Activated naive CD8-positive, alpha-beta T cell treated with anti-CD3 and anti-CD28 coated beads for 36 hours (primary cell): Measurements from ENCODE around the gene RIMS3. TPM values are rescaled to one million over a fixed set of nuclear protein-coding genes. Genes with fewer than 3 reads are reported as not detected.
"Not testable (repeated sequence)": the region's sequence is repeated elsewhere in the genome, so short reads cannot be mapped to it uniquely, and the experiment has no call there.

ENCODE experiments used
- DNase-seq: peaks from one replicate; pipeline ENCODE4 v3.0.0; 2021
- H3K27ac Mint-ChIP-seq: one replicate; pipeline ENCODE4 v1.8.0; 2022; ENCODE audit warnings: mild to moderate bottlenecking, moderate library complexity, mixed read lengths
- H3K27me3 Mint-ChIP-seq: one replicate; pipeline ENCODE4 v1.8.0; 2022; ENCODE audit warnings: mild to moderate bottlenecking, mixed read lengths
- H3K36me3 Mint-ChIP-seq: one replicate; pipeline ENCODE4 v1.8.0; 2021; ENCODE audit warnings: mild to moderate bottlenecking, mixed read lengths
- H3K4me1 Mint-ChIP-seq: one replicate; pipeline ENCODE4 v1.8.0; 2021; ENCODE audit warnings: mixed read lengths
- H3K4me3 Mint-ChIP-seq: one replicate; pipeline ENCODE4 v1.8.0; 2022; ENCODE audit warnings: mild to moderate bottlenecking, moderate library complexity, mixed read lengths
- H3K9me3 Mint-ChIP-seq: one replicate; pipeline ENCODE4 v1.8.0; 2022; ENCODE audit warnings: mixed read lengths
- total RNA-seq, 2 experiments: library from RNA; stranded (reverse); gene quantifications; one replicate each; pipeline ENCODE4 v1.2.3, GENCODE V29; 2021

The RIMS3 gene
- 1 to 10 TPM; 1.1 to 1.9 TPM for total RNA-seq

DNA sequence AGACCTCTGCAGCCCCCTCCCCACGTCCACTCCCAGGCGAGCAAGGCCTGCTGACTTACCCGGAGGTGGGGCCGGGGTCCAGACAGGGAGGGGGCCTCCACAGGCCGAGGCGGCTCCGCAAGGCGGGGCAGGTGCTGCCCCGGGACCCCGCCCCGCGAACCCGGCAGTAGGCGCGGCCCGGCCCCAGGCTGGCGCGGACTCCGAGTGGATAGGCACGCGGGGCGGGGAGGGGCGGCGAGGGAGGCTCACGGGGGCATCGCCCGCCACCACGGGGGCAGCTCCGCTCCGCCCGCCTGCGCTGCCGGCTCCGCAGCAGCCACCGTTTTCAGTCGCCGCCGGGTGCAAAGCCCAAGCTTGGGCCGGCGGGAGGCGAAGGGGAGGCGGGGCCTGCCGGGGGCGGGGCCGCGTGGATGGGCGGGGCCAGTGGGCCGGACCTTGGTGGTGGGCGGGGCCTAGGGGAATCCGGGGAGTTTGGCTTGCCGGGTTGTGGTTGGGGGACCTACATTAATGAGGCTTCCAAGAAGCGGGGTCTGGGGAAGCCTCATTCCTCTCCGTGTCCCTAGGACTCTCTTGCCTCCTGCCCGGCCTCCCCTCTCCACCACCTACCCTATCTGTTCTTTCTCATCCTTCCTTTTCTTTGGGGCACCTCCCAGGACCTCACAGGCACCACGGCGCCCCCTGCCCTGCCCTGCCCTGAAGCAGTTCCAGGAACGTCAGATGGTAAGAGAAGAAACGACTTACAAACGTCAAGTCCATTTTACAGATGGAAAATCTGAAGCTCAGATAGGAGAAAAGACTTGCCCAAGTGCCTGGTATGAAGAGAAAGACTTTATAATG, at the start of gene RIMS3:
Gene RIMS3, minus strand, starts transcription at position 348 of the 837 bp plus-strand sequence. CDS start 23,757 bp downstream, outside the sequence.
- Mint-ChIP-seq H3K36me3 (no peaks in the 10 kb centered on the region), H3K27me3 (peaks cover 6% of the 10 kb centered on the region), H3K27ac (peak within 1 kb of the TSS; percentile 57), H3K4me3 (peak within 1 kb of the TSS; percentile 81), H3K4me1 (peaks cover 23% of the 10 kb centered on the region), H3K9me3 (no peaks in the 10 kb centered on the region)
- DNase-seq: peak; percentile 87

DNA sequence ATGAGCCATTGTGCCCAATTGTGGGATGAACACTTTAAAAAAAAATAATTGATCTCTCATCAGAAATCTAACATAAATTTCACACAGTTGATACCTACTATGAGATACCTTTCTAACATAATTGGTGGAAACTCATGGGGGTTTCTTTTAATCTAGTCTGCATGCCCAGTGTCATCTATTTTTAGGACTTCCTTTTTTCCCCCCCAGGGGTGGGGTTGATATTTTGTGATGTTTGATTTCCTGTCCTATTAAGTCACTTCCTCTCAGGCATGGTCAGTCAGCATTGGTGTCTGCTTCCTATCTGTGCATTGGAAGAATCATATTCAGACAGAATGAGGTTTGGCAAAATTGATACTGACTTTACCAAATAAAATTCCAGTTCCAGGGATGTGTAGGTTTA, 47.5 kb upstream of the RIMS3 start:
- Mint-ChIP-seq H3K27me3 (no peaks in the 10 kb centered on the region), H3K4me1 (peaks cover 57% of the 10 kb centered on the region), H3K36me3 (peaks cover 27% of the 10 kb centered on the region), H3K27ac (peak overlapping the region; percentile 51), H3K4me3 (peak overlapping the region; percentile 64), H3K9me3 (no peaks in the 10 kb centered on the region)
- DNase-seq: no peak

DNA sequence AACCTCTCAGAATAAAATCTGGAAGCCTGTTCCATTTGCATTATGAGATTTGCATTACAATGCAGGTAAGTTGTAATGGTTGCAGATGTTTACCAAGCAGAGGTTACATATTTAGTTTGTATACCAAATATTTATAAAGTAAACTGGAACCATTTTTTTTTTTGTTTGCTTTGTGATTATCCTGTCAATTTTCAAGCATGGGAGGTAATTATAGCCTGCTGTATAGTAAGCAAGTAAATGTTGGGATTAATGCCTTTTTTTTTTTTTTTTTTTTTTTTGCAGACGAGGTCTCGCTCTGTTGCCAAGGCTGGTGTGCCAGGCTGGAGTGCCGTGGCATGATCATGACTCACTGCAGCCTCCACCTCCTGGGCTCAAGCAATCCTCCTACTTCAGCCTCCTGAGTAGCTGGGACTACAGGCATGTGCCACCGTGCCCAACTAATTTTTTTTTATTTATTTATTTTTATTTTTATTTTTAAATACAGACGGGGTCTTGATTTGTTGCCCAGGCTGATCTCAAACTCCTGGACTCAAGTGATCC, 47.0 kb upstream of the RIMS3 start:
- Mint-ChIP-seq H3K27ac (no peak overlapping the region), H3K9me3 (no peaks in the 10 kb centered on the region), H3K27me3 (no peaks in the 10 kb centered on the region), H3K4me3 (no peak overlapping the region), H3K36me3 (peaks cover 27% of the 10 kb centered on the region), H3K4me1 (peaks cover 57% of the 10 kb centered on the region)
- no peak for DNase-seq

DNA sequence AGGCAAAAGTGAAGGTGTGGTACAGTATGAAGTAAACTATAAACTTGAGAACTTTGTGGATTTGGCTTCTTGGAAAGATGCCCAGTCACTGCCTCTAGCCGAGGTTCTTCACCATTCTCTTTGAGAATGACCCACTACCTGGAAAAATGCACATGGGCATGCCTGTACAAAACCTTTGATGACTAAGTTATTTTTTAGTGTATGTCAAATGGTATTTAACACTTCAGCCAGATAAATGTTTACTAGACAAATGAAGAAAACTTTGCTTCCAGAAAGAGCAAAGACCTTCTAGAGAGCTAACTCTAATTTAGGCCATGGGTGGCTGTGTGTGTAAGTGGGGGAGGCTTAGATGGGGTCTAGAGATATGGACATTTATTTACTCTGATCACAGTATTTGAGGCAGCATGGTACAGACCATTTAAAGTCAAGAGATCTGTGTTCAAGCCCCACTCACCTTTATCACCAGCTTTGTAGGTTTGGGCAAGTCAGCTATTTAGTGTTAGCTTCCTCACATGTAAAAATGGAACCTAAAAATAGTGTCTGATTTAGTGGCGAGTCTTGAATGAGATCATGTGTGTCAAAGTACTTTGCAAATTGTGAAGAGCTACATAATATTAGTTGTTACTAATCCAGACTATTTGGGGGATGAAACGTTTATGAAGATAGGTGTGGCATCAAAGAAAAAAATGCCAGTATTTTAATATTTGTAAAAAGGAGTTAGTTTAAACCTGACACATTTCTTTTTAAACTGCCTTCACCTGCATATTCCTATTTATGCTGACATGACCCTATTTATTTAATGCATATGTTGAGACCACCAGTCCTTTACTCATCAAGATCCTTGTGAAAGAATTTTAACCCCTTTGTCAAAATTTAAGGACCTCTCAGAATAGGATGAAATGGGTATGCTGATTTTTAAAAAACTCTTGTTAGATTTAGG, 46.3 kb upstream of the RIMS3 start:
- peaks cover 55% of the 10 kb centered on the region for H3K4me1 Mint-ChIP-seq
- DNase-seq: no peak
- H3K9me3 Mint-ChIP-seq: no peaks in the 10 kb centered on the region
- H3K36me3 Mint-ChIP-seq: peaks cover 24% of the 10 kb centered on the region
- H3K4me3 Mint-ChIP-seq: no peak overlapping the region
- peak overlapping the region; percentile 42 for H3K27ac Mint-ChIP-seq
- no peaks in the 10 kb centered on the region for H3K27me3 Mint-ChIP-seq

DNA sequence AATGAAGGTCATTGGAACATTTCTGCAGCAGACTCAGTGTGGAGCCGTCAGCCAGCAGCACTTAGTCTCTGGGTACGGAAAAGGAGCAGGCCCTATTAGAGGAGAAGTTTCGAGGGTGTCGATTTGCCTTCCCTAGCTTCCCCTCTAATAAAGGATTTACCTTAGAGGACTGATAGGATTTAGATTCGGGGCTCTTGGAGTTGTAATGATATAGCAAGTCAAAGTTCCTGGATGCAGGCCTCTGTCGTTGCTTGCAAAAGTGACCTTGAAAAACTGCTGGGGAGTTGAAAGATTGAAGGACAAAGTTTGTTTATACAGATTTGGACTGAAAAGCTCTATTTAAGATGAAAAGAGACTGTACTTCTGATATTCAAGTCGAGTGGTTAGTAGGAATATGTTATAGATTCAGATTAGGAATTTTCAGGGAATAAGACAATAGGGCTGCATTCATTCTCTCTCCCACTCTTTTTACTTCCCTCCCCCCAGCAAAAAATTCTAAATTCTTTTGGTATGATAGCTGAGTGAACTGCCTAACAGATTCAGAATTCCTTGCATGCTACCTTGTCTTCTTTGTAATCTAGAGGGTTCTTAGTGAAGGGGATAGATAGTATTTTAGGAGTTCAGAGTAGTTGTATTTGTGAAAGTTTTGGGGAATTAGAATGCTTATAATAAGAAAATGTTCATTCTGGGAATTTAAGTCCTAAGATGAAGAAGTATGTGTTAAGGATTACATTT, 45.3 kb upstream of the RIMS3 start:
- H3K4me1 Mint-ChIP-seq: peaks cover 52% of the 10 kb centered on the region
- peak overlapping the region; percentile 23 for H3K27ac Mint-ChIP-seq
- H3K27me3 Mint-ChIP-seq: no peaks in the 10 kb centered on the region
- no peaks in the 10 kb centered on the region for H3K9me3 Mint-ChIP-seq
- peaks cover 27% of the 10 kb centered on the region for H3K36me3 Mint-ChIP-seq
- DNase-seq: no peak
- peak overlapping the region; percentile 88 for H3K4me3 Mint-ChIP-seq

DNA sequence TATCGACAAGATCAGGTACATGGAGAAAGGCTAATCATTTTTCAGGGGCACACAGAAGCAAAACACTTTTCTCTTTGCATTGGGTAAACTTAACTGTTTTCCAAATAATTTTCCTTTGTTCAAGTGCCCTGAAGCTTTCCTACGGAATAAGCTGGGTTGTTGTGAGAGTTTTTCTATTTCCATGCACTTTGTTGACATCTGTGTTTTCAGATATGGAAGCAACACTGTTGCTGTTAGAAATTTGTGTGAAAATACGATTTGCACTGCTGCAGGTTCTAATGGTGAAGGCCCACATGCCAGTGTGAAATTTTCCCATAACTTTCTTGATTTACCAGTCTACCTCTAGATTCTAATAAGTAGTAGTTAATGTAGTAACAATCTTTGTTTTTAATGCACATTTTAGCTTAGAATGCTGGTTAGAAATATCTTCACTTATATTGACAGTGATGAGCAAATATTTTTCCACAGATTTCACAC, 44.4 kb upstream of the RIMS3 start:
- Mint-ChIP-seq H3K4me1 (peaks cover 55% of the 10 kb centered on the region), H3K9me3 (no peaks in the 10 kb centered on the region), H3K27me3 (no peaks in the 10 kb centered on the region), H3K27ac (no peak overlapping the region), H3K36me3 (peaks cover 25% of the 10 kb centered on the region), H3K4me3 (peak overlapping the region; percentile 88)
- DNase-seq: no peak

DNA sequence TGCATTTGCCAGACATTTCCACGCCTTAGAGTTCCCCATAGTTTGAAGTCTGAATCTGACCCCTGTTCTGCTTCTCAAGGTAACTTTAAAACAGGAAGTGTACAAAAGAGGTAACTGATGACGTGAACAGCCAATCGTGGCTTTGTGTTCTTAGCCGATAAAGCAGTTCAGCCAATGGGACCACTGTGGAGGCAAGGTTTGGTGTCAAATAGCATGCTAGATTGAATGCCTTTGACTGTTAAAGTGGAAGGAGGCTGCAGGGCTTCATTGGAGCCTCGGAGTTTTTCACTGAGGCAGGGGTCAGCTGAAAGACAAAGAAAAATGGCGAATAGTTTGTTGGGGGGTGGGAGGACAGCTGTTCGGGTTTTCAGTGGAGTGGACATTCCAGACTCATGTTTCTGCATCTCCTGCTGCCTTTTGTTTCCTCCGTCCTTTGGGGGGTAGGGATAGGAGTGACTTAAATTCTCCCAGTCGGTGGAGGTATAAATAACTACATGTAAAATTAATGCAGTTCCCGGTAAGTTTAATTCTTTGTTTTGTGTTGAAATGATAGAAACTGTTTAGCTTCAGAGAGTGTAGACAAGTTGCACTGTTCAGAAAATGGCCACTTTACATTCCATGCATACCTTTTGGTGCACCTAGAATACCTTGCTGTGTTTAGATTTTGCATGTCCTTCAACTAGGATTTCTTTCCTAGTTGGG, 43.8 kb upstream of the RIMS3 start:
- no peaks in the 10 kb centered on the region for H3K27me3 Mint-ChIP-seq
- H3K4me3 Mint-ChIP-seq: peak overlapping the region; percentile 88
- H3K4me1 Mint-ChIP-seq: peaks cover 61% of the 10 kb centered on the region
- peaks cover 25% of the 10 kb centered on the region for H3K36me3 Mint-ChIP-seq
- H3K27ac Mint-ChIP-seq: peak overlapping the region; percentile 85
- peak; percentile 59 for DNase-seq
- no peaks in the 10 kb centered on the region for H3K9me3 Mint-ChIP-seq

DNA sequence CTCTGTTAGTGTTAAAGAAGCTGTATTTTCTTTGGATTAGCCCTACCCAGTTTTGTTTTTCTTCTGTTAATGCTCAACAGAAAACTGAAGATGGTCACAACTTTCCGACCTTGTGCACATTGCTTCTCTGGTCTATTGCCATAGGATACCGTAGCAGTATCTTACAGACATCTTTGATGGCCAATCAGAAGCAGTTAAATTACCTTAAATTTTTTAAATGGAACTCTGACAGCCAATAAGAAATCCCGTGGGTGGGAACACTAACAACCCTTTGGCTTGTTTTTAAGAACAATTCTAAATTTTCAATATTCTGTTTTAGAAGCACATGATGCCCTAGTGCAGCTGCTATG, 43.2 kb upstream of the RIMS3 start:
- H3K36me3 Mint-ChIP-seq: peaks cover 24% of the 10 kb centered on the region

DNA sequence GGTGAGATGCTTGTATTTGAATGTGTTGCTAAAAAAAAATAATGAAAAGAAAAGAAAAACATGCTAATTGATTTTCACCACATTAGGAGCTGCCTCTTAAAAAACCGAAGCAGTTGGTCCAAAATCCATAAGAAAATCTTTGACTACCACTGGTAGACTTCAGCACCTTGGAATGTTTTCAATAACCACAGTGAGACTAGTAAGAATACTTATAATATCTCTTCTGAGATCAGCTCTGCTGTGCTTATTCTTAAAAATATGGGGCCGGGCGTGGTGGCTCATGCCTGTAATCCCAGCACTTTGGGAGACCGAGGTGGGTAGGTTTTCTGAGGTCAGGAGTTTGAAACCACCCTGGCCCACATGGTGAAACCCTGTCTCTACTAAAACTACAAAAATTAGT, 41.1 kb upstream of the RIMS3 start:
- no peak overlapping the region for H3K4me3 Mint-ChIP-seq
- H3K27me3 Mint-ChIP-seq: no peaks in the 10 kb centered on the region
- peaks cover 56% of the 10 kb centered on the region for H3K4me1 Mint-ChIP-seq
- peaks cover 15% of the 10 kb centered on the region for H3K36me3 Mint-ChIP-seq
- H3K9me3 Mint-ChIP-seq: no peaks in the 10 kb centered on the region
- DNase-seq: no peak
- no peak overlapping the region for H3K27ac Mint-ChIP-seq

More for the DNA sequence above, 43.2 kb upstream of the RIMS3 start:
- Mint-ChIP-seq H3K9me3 (no peaks in the 10 kb centered on the region), H3K27ac (peak overlapping the region; percentile 85), H3K4me3 (peak overlapping the region; percentile 88), H3K27me3 (no peaks in the 10 kb centered on the region), H3K4me1 (peaks cover 61% of the 10 kb centered on the region)
- no peak for DNase-seq

DNA sequence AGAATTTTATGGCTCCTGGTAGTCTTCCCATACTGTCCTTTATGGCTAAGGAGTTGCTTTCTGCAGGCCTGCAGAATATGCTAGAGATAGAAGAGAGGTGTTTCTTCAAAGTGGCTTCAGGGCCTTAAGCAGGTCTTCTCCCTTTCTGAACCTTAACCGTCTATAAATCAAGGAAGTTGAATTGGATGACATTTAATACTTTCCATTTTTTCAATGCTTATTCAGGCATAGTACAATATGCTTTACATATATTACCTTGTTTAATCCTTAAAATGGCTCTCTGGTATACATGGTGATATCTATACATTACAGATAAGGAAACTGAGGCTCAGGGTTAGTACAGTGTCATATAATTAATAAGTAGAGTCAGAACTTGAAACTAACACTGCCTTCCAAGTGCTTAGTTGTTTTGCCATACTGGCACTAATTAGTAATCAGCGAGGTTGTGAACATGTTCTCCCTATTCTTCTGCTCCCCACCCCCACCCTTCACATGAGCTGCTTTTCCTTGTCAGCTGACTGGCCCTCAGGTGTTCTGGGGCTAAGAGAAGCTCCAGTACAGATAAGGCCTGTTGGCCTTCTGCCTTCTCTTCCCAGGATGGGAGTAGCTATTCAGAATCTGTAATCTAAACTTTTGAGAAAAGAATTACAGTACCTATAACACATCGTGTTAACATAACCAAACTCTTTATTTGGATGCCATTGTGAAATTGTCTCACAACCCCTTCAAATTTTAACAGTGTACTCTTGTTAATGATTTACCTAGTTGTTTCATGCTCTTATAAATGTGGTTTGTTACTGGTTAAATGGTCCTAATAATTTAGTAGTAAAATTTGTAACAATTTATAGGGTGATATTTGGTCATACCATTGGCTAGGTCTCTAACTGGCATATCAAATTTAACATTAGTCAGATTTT, 39.6 kb upstream of the RIMS3 start:
- H3K27ac Mint-ChIP-seq: no peak overlapping the region
- H3K4me1 Mint-ChIP-seq: peaks cover 43% of the 10 kb centered on the region

DNA sequence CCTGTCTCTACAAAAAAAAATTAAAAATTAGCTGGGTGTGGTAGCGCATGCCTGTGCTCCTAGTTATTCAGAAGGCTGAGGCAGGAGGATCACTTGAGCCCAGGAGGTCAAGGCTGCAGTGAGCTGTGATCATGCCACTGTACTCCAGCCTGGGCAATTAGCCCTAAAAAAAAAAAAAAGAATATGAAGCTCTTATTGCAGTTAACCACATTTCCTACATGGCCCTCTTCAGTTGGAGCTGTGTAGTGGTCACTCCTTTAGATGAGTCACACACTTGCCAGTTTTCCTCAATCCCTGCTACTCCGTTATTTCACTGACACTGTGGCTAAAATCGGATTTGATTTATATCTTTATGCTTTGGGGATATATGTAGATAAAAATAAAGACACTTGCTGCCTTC, 37.8 kb upstream of the RIMS3 start:
- H3K9me3 Mint-ChIP-seq: no peaks in the 10 kb centered on the region
- no peak for DNase-seq
- no peak overlapping the region for H3K27ac Mint-ChIP-seq
- H3K4me3 Mint-ChIP-seq: no peak overlapping the region
- peaks cover 14% of the 10 kb centered on the region for H3K36me3 Mint-ChIP-seq
- no peaks in the 10 kb centered on the region for H3K27me3 Mint-ChIP-seq
- H3K4me1 Mint-ChIP-seq: peaks cover 40% of the 10 kb centered on the region

More for the DNA sequence above, 39.6 kb upstream of the RIMS3 start:
- Mint-ChIP-seq H3K4me3 (no peak overlapping the region), H3K36me3 (peaks cover 14% of the 10 kb centered on the region), H3K27me3 (no peaks in the 10 kb centered on the region), H3K9me3 (no peaks in the 10 kb centered on the region)
- no peak for DNase-seq

DNA sequence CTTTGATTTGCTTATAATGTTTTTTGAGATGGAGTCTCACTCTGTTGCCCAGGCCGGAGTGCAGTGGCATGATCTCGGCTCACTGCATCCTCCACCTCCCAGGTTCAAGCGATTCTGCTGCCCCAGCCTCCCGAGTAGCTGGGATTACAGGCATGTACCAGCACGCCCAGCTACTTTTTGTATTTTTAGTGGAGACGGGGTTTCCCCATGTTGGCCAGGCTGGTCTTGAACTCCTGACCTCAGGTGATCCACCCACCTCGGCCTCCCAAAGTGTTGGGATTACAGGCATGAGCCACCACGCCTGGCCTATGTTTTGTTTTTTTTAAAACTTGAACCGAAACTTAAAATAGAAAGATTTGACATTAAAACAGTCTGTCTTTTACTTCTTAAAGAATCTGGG, 37.3 kb upstream of the RIMS3 start:
- peaks cover 15% of the 10 kb centered on the region for H3K36me3 Mint-ChIP-seq
- not testable (repeated sequence) for H3K27me3 Mint-ChIP-seq, DNase-seq, H3K4me3 Mint-ChIP-seq, H3K9me3 Mint-ChIP-seq, H3K27ac Mint-ChIP-seq
- peaks cover 41% of the 10 kb centered on the region for H3K4me1 Mint-ChIP-seq

DNA sequence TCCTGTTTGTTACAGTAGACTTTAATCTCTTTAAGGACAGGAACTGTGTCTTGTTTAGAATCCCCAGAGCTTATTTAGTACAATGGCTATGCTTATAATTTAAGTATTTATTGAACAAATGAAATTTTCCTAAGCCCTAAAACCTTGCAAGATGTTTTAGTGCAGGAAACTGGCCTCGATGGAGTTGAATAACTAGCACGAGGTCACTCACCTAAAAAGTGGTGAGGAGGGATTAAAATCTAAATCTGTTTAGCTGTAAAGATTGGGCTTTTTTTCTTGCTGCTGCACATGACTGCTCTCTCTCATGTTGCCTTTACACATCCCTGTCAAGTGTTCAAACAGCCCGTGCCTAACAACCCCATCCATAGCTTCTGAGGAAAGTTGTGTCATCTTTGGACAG, 36.2 kb upstream of the RIMS3 start:
- Mint-ChIP-seq H3K27ac (peak overlapping the region; percentile 20), H3K4me1 (peaks cover 52% of the 10 kb centered on the region)

More for the DNA sequence above, 36.2 kb upstream of the RIMS3 start:
- Mint-ChIP-seq H3K27me3 (no peaks in the 10 kb centered on the region), H3K4me3 (no peak overlapping the region), H3K9me3 (no peaks in the 10 kb centered on the region), H3K36me3 (peaks cover 23% of the 10 kb centered on the region)
- DNase-seq: no peak
